NCI-H1694 (cell line): ENCODE measurements around the gene MPPED1.

Experiments used
- DNase-seq: peaks from one replicate; lab custom pipeline; 2025; lab: John Stamatoyannopoulos, UW

The MPPED1 gene

DNA sequence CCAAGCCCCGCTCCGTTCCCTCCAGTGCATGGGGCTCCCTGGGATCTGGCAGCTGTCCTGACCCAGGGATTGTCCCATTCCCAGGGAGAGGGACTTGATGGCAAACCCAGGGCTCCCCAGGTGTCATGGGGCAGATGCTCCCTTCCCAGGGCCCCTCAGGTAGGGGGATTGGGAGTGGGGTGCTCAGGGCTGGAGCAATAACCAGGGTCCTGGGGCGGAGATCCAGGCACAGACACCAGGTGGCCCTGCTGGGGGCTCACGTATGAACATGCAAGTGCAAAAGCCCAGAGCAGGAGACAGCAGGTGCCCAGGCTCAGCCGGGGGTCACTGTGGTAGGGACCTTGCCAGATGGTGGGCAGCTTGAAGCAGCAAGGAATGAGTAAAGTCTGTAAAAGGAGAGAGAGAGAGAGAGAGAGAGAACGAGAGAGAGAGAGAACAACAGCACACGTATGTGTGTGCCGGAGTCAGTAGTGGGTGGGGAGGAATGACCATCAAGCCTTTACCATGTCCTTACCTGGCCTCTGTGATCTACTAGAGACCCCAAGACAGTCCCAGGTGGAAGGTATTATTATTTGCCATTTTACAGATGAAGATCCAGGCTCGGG lies 19.3 kb upstream of the MPPED1 start:
- no peak for DNase-seq

DNA sequence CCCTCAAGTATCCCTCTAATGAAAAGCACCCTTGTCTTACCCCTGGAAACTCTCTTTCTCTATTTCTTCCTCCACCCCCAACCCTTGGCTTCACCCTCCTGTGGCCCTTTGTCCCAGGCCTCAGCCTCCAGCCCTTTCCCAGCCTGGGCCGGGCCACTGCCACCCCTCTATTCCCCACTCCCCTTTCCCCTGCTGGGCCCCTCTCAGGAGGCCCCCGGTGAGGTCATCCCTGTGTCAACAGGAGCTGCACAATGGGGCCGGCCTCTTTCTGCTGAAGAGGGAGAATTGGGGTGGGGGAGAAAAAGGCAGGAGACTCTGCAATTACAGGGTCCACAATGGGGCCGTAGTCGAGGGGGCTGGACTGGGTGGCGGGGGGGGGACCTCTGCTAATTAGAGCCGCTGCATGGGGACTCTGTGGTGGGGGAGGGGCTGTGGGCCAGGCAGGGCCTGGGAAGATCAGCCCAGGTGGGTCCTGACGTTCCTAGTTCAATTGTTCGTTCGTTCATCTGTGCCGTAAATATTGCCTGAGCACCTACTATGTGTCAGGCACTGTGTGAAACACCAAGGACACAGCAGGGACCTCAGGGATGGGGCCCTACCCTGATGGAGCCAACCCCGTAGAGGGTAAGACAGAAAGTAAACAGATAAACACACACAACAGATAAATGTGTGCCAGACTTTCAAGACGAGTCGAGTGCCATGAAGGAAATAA lies 18.5 kb upstream of the MPPED1 start:
- no peak for DNase-seq

DNA sequence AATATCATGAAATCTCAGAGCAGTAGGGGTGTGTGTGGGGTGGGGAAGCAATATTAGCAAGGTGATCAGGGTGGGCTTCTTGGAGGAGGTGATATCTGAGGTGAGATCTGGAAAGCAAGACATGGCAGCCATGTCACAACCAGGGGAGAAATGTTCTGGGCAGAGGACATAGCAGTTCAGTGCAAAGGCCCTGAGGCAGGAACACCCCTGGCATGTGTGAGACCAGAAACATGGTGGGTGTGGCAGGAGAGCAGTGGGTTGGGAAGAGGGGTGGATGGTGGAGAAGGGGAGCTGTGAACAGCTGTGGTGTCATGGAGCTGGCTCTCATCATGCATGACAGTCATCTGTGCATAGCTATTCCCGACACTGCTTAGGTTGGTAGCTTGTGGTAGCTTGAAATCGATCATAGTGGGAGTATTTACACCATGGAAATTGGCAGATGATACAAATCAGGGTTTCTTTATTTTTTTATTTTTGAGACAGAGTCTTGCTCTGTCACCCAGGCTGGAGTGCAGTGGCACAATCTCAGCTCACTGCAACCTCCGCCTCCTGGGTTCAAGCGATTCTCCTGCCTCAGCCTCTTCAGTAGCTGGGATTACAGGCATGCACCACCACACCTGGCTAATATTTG lies 17.9 kb upstream of the MPPED1 start:
- DNase-seq, result no peak

DNA sequence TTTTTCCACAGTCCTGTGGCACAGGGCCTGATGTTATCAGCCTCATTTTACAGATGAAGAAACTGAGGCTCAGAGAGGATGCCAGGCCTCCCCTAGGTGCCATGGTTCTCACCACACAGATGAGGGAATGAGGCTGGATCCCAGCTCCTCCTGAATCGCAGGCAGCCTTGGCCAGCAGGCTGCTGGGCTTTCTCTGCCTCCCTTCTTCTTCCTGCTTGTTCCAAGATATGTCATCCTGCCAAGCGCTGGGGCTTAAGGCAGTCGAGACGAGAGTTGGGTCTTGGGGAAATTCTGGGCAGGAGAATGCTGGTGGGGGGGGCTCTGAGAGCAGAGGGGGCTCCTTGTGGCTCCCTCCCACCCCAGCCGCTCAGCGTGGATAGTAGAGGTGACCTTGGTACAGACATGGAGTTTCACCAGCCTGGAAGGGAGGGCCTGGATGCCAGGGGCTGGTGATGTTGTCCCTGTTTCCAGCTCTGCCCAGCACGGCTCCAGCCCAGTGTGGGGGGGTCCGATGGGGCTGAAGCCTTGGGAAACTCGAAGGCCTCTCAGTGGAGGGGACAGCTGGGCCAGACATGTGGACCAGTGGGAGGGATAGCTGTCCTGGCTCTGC lies 16.6 kb upstream of the MPPED1 start:
- no peak for DNase-seq

DNA sequence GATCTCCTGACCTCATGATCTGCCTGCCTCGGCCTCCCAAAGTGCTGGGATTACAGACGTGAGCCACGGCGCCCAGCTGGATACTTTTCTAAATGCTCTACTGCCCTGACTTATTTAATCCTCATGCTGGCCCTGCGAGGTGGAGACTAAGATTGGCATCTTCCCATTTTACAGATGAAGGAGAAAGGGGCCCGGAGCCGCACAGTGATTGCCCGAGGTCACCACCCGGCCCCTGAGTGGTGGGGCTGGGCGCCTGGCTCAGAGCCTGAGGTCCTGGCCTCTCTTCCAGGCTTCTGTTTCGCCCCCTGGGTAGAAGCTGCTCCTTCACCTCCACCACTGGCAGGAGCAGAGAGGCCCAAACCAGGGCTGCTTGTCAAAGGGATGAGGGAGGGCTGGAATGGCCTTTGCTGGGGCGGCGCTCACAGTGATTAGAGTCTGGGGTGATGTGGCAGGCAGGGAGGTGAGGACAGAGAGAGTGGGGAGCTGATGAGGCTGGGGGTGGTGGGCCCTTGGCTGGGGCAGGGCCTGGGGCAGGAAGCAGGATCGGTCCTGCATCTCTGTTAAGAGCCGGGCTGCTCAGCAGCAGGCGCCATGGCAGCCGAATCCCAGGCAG lies 15.4 kb upstream of the MPPED1 start:
- DNase-seq, result no peak

DNA sequence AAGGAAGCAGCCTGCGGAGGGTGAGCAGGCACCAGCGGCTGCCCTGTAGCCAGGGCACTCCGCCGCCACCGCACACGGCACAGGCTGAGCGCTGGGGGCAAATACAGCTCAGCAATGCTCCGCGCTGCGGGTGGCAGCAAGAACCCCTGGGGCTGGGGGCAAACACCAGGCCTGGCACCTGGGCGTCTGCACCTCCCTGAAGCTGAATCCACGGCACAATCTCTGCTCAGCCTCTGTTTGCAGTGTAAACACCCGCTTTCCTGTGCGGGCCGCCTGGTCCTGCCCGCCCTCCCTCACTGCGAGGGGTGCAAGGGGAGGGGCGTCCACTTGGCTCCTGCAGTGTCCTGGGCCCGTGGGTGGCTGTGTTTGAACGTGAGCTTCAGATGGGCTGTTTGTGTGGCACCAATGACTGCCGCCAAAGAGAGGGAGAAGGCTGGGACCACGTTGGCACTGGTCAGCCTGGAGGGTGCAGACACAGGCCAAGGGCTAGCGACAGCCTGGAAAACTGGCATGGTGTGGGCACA lies 14.8 kb upstream of the MPPED1 start:
- no peak for DNase-seq

DNA sequence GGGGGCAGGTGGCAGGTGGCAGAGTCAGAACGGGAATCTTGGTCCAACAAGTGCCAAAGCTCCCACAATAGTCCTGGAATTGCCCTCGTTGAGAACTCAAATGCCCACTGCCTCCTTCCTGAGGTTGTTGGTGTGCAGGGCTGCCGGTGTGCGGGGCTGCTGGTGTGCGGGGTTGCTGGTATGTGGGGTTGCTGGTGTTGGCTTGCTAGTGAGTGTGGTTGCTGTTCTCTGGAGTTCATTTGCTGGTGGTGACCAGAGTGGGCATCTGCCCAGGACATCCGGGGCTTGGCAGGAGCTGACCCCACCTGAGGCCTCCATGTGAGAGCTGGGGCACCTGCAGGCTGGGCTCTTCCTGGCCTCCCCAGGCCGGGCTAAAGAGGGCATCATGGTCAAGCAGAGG lies 14.0 kb upstream of the MPPED1 start:
- DNase-seq, result no peak

DNA sequence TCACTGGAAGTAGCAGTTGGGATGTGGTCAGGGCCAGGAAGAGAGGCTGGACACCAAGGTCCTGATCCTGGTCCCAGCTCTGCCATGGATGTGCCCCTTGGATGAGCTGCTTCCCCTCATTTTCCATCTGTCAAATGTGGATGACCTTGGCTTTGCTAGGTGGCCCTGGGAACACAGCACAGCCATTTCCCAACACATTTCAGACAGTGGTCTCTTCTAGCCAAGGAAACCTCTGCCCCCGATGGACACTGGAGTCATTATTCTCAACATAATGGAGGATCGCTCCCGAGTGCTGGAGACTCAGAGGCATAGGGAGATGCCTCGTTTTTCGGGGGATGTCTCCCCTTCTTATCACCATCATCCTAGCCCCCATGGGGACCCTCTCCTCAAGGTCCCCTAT lies 13.6 kb upstream of the MPPED1 start:
- no peak for DNase-seq

DNA sequence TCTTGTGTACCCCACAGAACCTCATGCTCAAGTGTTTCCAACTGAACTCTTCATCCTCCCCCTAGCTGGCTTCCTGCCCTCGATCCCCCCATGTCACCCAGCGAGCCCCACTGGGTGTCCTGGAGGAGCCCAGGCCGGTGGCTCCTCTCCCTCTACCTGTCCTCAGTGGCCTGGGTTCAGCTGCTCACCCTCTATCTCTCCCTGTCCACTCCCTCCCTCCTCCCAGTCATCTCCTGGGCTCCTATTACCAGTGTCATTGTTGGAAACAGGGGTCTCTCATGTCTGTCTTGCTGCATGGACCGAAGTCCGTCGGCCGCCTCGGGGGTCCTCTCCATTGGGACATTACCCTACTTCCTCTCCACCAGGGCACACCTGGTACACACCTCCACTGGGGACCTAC lies 12.9 kb upstream of the MPPED1 start:
- DNase-seq, result no peak

DNA sequence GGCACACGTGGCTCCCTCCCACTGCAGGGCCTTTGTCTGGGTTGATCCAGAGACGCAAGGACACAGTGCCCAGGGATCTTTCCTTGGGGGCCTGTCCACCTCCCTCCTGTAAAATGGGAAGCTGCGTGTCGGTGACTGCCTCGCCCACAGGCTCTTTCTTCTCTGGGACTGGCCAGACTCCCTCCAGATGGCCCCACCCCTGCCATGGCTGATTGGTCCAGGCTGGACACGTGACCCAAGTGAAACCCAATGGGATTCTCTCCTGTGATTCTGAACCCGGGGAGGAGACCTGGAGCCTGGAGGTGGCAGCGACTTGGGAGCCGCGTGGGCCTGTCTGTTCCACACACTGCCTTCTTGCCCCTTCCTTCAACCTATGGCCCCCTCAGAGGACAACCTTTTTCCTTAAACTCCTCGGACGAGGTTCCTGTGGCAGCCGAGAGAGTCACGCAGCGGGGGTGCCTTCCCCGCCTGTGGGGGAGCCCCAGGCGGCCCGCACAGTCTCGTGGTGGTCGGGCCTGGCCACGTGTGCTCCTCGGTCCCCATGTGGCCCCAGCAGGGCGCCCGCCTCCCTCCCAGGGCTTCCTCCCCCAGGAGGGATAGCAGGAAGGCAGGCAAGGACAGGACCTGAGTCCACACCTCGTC lies 12.4 kb upstream of the MPPED1 start:
- no peak for DNase-seq

DNA sequence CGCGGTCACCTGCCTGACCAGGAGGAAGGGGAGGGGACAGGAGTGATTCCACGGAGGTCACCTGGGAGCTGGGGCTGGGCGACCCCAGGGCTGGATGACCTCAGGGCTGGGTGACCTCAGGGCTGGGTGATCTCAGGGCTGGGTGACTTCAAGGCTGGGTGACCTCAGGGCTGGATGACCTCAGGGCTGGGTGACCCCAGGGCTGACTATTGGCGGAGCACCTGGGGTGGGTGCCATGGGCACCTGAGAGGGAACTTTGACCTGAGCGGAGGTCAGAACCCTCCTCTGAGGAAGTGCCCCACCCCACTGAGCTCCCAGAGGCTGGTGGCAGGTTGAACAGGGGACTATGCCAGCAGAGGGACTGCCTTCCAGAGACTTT lies 11.8 kb upstream of the MPPED1 start:
- no peak for DNase-seq

DNA sequence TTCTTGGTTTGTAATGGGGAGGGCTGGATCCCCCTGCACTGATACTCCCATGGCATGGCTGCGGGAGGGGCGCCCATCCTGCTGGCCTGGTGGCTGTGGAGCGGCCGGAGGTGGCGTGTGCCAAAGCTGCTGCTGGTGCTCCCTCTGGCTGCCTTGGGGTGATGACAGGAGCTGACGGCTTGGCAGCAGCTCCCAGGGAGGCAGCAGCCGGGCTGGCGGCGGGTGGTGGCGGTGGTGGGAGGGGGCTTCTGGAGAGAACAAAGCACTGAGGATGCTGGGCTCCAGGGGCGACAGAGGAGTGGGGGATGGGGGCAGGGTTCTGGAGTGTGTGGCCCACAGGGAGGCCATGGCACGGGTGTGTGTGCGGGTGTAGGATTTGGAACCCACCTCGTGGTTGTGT lies 11.4 kb upstream of the MPPED1 start:
- DNase-seq, result peak; percentile 59

DNA sequence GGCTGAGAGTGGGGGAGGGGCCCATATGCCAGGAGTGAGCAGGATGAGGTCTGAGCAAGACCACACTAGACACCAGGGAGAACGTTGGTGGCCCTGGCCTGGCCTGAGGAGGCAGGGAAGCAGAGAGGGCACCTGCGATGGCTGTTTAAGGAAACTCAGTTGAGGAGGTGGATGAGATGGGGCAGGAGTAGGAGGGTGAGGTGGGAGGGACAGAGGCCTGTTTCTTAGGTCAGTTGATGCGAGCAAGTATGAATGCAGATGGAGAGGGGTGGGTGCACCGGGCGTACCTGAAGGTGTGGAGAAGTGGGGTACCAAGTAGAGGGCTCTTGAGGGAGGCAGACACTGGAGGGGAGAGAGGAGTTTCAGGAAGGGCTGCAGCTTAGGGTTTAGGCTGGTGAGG lies 10.6 kb upstream of the MPPED1 start:
- DNase-seq, result no peak

DNA sequence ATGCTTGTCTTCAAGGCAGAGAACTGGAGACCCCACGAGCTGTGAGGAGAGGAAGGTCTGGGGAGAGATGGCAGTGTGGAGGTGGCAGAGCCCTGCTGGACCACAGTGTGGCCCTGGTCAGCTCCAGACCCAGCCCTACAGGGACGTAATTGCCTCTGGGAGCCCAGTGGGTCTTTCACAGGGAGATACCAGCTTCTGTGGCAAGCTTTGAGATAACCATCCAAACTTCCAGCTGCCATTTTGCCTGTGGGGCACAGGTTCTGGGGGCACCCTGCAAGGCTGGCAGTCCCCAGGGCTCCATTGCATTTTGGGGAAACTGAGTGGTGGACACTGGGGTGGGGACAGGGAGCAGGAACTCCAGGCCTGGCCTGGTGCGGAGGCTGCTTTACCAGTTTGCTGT lies 10.2 kb upstream of the MPPED1 start:
- DNase-seq, result no peak

DNA sequence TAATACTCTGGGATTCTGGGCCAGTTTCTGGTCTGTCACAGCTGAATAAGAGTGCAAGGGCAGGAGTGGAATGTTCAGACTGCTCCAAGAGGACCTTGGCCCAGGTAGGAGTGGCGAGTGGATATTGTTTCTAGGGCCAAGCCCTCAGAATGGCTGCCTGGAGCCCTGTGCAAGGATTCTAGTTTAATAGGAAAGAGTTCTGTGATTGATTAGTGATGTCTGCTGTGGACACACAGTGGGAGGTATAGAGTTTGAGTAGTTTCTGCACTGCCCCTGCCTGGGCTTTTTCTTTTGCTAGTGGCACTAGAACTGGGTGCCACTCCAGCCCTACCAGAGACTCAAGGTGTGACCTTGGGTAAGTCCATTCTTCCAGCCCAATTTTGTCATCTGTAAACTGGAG lies 9.7 kb upstream of the MPPED1 start:
- no peak for DNase-seq

DNA sequence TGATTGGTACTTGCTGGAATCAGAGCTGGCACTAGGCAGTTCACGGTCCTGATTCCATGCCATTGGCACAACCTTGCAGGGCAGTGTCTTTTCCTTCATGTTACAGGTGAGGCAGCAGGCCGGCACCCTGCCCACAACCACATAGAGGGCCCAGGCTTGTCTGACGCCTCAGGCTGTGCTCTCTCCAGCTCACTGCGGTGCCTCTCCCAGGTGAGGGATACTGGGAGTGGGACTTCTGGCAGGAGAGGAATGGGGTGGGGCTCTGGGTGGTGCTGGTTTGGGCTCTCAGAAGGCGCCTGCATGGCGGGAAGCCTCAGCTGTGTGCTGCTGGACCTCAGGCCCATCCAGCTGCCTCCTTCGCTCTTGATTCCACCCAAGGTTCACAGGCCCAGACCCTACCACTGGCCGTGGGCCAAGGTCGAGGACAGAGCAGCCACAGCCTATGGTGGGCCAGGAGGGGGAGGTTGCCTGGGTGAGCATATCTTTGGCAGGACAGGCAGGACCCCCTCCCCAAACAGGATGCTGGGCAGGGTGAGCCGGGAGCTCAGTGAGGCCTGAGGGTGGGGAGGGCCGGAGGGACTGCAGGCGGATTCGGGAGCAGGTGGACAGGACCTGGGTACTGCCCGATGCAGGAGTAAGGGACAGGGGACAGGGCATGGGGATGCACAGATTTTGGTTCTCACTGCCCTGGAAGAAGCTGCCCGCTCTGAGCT lies 7.0 kb upstream of the MPPED1 start:
- no peak for DNase-seq

DNA sequence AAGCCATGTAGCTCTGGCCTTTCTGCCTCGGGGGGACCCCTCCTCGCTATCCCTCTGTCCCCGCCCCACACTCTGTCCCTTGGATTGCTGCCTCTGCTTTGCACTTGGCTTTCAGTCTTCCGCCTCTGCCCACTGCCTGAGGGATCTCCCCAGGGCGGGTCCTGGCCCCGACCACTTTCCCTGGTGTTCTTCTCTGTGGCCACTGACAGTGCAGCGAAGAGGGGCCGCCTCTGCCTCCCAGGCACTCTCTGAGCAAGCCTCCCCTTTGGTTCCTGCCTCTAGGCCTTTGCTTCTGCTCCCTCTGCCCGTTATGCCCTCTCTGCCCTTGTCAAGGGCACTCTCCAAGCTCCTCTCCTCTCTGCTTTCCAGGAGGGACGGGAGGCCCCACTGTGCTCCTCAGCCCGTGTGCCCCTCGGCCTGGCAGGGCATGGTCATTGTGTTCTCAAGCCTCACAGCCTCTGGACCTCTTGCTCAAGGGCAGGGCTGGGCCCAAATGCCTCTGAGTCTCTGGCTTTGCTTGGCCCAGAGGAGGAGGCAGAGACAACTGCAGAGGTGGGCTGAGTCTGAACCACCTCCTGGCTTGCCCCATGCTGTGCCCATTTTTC lies 5.5 kb upstream of the MPPED1 start:
- DNase-seq, result no peak

DNA sequence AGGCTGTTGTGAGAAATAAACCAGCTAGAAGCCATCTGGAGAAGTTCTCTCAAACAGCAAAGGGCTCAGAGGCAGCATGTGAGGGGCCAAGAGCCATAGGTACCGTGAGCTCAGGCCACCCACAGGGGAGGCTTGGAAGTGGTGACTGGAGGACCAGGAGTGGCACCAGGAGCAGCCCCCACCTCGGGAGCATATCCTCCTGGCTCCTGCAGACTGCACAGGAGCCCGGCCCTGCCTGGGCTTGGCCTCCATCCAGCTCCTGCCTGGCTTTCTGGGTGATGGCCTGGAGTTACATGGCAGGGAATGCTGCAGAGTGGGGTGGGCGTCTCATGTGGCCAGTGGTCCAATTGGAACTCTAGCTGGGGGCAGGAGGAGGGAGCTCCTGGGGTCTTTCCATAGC lies 4.2 kb upstream of the MPPED1 start:
- no peak for DNase-seq

DNA sequence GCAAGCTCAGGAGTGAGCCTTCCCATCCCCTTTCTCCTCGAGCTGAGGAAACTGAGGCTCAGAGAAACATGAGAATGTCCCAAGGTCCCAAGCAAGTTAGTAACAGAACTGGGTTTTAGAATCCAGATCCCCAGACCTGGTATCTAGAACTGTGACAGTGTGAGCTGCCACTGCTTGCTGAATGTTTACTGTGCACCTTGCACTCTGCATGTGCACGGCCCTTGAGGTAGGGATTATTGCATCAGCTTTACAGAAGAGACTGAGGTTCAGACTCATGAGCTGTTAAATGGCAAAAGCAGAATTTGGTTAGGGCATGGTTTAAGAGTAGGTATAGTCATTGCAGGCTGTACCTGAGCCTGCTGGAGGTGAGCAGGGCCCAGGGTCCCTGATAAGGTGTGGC lies 3.8 kb upstream of the MPPED1 start:
- DNase-seq, result no peak

DNA sequence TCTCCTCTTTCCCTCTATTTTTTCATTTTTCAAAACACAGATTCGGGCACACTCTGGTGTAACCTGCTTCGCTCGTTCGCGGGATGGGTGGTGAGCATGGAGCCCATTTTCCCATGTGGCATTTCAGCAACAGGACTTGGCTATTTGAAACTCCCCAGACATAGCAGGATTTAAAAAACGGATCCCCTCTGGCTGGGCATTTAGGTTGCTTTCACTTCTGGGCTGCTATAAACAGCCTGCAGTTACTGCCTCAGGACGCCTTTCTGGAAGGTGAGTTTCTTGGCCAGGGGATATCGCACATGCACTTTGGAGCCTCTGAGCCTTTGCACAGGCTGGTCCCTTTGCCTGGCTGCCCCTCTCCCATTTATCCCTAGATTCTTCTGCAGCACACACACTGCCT lies 2.8 kb upstream of the MPPED1 start:
- DNase-seq, result no peak

DNA sequence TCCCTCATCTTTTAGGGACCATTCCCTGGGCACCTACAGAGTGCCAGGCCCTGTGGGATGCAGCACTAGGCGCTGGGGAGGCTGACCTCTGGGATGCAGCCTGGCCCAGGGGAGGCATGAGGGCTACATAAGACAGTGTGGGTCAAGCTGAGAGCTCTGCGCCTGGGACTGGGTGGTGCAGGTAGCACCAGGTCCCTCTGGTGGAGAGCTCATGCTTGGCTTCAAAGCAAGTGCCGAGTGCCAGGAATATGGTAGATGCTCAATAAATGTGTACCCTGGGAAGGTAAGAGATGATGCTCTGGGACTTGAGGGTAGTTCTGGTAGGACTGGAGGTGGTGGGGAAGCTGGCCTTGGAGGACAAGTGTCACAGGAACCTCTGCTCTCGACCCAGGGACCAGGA lies 2.0 kb upstream of the MPPED1 start:
- DNase-seq, result no peak
